AML-193 (cell line): ENCODE data around the gene ERF.

ENCODE experiments used
- DNase-seq, 2 experiments: peaks; one replicate each; lab custom pipeline; 2025; lab: John Stamatoyannopoulos, UW

The ERF gene

DNA sequence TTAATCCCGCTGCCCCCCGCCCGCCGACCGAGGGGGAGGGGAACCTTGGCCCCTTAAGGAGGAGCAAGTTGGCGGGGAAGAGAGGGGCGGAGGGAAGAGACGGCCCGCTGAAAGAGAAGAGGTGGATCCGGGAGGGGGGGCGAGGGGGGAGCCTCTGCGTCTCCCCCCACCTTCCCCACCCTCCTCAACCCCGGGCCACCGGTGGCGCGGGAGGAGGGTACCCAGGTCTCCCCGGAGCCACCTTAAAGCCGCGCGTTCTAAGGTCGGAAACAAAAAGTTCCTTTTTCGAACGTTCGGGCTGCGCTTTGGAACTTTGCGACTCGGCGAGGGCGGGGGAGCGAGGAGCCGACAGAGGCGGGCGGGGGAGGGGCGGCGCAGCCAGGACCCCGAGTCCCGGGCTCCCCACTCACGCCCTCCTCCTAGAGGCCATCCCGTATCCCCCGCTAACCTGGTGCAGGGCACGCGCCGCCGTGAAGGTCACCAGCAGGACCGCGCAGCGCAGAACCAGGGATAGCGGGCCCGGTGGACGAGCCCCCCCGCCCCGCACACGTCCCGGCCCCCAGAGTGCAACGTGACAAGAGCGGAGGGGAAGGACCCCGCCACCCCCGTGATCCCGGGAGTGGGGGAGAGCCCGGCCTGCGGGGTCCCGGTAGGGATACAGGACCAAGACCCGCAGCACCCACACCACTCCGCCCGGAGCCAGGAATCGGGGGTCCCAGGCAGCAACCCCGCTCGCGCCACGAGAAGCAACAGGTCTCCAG is 659 bp downstream of the ERF start:
- peak; percentile 47 to 62 for DNase-seq

DNA sequence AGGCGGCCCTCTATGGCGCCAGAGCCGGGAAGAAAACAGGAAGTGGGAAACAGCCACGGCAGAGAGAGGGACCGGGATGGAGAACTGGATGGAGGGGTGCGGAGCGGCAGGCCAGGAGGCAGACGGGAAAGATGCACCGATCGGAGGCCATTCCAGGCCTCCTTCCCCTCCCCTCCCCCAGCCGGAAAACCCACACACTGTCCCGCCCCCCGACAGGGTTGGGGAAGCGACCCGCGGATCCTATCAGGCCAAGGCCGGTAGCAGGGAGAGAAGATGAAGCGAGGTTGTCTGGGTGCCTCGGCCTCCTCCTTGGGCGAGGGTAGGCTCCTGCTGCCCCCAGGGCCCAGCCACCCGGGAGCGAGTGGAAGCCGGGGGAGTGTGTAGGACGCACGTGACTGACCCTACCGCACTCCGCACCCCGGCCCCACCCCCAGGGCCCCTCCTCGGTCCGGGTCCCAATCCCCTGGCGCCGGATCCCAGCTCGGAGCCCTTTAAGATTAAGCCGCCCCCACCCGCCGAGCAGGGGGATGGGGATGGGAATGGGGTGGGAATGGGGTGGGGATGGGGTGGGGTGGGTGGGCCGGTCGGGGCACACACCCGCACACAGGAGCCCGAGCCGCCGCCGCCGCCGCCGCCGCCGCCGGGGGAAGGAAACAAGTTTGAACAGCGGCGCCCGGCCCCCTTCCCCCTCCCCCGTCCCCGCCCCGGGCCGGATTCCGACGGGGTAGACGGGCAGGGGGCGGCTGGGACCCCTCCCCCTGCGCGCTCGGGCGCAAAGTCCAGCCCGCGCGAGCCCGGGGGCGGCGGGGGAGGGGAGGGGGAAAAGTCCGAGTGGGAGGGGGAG is 1.5 kb downstream of the ERF start:
- DNase-seq = peak in 1 of 2 experiments; percentile 27

DNA sequence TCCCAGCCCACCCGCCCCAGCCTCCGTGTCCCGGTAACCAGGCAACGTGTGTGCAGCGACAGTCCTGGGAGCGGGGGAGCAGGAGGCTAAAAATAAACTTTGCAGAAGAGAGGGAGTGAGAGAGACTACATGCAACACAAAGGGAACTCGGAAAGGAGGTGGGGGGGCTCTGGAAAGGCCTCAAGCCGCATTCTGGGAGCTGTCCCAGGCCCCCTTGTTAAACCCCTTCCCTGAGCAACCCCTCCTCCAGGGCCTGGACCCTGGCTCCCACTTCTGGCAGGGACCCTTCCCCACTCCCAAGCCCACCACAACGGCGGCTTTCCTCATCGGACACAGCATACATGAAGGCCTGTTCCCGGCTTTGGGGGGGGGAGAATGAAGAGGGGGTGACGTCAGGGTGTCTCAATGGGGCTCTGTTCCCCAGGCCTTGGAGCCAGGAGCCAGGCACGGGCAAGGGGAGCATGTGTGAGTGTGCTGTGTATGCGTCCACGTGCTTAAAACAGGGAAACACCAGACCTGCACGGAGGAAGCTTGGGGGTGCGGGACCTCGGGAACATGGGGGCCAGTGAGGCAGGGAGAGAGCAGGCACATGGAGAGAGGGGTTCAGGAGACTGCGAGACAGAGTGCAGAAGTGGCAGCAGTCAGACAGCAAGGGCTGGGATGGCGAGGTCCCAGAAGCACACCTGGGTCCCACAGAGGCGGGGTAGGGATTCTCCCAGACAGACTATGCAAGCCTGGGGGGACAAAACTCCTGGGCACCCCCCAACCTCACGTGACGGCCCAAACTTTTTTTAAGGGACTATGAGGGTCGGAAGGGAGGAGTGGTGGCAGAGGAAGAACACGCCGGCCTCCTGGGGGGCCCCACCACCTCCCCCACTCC is 2.3 kb downstream of the ERF start:
- no peak for DNase-seq

DNA sequence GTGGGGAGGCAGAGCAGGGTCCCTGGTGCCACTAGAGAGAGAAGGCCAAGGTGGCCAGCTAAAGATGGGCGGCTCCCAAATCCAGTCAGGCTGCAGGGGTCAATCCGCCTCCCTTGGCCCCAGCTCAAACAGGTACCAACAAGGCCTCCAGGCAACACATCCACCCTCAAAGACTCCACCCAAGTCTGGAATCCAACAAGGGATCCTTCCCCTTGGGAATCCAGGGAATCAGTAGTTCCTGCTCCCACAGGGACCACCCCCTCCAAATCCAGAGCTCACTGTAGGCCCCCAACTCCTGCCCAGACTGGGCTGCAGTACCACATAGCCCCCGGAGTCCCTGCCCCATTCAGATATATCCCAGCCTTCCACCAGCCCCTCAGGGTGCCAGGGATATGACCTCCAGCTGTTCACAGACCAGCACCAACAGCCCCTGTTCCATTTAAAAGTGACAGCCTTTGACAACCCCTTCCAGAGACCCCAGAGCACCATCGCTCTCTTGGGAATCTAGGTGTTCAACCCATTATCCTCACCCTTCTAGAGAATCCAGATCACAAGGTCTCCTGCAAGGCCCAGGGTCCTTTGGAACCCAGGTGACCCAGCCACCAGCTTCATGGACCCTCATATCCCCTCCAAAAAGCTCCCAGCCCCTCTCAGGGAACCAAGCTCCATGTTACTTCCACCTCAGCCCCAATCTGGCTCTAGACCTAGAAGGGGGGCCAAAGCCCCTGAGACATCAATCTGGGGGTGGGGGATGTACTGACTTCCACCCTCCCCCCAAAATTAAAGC is 3.2 kb downstream of the ERF start:
- no peak for DNase-seq

DNA sequence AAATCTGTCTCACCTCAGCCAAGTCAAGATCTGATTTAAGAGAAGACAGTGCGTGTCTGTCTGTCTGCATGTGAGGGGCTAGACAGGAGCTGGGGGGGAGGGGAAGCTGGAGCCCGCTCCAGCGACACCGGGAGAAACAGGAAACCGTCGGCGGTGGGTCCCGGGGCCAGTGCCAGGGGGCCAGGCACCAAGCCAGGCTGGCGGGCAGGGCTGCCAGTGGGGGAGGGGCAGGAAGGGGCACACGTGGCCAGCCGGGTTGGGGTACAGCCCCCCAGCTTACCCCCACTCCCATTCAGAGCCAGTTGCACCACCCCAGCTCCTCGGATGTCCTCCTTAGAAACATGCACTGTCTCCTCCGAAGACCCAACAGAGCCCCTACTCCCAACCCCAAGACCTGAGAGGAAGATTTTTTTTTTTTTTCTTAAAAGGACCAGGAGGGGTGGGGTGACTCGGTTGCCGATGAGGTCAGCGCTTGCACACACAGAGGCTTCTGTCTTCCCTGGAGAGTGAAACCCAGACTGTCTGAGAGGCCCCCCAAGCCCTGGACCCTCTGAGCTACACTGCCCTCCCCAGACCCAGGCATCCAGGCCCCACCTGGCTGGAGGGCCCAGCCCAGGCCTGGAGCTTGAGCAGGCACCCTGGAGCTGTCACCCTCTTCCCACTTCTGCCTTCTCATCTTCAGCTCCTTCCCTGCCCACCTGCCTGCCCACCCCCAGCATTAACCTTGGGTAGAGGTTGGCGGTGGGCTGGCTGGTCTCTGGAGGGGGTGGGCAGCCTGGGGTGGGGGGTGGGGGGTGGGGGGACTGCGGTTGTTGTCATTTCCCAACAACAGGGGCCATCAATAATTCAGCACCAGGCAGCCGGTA is 4.0 kb downstream of the ERF start:
- DNase-seq = no peak

DNA sequence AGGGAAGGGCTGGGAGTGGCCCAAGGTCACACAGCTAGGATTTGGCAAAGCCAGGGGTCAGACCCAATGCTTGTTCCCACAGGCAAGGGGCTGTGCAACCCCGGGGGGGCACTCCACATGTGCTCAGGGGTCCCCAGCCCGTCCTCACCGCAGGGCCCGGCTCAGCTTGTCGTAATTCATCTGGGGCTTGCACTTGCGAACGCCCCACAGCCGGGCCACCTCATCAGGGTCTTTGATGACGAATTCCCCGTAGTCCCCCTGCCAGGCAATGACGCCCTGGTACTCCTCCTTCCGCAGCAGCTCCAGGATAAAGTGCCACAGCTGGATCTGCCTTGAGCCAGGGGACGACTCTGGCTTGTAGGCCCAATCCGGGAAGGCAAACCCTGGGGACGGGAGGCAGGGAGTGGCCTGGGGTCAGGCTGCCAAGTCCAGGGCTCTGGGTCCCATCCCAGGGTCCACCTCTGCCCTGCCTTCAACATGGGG is 4.7 kb downstream of the ERF start:
- no peak for DNase-seq

DNA sequence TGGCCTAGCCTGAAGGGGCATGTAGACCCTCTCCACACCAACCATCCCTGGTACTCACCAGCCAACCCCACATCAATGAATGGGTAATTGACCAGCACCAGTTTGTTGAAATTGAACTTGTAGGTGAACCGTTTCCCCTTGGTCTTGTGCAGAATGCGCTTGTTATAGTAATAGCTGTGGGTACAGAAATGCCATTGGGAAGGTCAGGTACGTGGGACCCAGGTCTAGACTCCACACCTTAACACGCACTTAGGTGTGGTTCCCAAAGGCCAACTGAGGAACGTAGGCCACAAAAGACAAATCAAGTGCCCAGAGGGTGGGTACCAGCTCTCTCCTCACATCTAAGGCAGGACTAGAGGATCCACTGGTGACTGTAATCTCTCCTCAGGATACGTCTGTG is 5.2 kb downstream of the ERF start:
- DNase-seq = no peak

DNA sequence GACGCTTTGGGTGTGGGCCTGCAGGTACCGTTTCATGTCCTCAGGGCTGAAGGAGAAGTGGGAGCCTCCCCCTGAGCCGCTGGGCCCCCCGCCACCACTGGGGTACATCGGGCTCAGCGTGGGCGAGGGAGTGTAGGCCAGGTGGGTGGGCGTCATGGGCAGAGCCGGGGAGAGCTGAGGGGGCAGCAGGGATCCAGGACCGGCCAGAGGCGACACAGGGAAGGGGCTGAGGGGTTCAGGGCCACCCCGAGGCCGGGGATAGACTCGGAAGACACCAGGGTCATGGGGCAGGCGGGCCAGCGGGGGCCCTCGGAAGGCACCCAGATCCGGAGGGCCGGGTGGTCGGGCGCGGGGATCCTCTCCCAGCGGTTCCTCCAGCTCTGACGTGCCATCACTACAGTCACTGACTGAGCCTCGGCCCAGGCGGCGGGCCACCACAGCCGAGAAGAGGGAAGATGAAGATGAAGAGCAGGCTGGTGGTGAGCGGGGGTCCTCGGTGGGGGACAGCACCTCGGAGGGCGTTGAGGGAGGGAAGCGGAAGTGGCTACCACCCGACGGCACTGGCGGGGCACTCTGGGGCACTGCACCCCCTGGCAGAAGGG is 5.7 kb downstream of the ERF start:
- DNase-seq = no peak

DNA sequence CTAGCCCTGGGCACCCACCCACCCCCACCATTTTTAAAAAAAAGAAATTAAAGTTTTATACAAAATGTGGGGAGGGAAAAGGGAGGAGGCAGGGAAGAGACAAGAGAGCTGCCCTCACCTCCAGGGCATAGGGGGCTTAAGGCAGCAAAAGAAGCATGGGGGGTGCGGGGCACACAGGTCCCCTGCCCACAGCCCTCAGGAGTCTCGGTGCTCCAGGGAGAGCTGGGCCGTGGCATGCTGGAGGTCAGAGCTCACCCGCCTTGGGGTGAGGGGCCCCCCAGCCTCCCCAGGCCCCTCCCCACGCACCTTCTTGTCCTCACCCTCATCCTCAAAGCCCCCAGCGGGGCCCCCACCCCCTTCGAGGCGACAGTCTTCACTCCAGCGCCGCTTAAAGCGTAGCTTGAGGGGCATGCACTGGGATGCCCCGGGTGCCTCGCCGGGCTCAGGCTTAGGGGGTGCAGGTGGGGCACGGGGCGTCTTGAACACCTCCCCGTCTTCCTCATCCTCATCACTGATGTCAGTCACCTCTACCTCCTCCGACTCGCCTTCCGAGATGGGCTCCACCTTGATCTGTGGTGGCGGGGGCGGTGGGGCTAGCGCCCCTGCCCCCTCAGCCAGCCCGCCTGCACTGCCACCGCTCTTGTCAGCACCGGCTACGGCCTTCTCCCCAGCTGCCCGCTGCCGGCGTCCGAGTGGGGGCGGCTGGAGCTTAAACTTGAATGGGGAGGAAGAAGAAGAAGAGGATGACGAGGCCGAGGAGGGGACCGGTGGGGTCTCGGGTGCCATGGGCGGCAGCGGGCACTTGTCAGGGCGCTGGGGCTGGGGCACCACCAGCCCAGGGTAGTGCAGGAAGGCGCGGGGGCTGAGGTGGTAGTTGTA is 6.4 kb downstream of the ERF start:
- DNase-seq = no peak

DNA sequence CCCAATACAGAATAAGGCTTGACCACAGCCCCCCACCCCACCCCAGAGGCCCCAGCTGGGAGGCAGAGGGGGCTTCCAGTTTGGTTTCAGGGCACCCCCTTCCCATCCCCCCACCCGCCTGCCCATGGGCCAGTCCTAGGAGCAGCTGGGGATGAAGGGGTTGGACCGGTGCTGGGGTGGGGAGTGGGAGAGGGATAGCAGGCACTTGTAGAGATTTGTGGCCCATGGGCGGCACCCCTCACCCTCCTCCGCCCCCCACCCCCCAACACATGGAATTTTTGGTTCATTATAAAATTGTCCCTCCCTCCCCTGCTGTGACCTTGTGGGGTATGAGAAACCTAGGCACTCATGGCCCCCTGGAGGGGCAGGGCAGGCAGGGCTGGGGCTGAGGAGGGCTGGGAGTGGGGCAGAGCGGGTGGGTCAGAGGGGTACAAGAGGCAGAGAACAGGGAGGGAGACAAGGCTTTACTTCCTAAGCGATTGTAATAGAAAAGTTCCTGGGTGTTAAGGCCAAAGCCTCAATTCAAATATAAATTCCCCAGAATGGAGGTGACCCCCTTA is 7.2 kb downstream of the ERF start:
- no peak for DNase-seq

DNA sequence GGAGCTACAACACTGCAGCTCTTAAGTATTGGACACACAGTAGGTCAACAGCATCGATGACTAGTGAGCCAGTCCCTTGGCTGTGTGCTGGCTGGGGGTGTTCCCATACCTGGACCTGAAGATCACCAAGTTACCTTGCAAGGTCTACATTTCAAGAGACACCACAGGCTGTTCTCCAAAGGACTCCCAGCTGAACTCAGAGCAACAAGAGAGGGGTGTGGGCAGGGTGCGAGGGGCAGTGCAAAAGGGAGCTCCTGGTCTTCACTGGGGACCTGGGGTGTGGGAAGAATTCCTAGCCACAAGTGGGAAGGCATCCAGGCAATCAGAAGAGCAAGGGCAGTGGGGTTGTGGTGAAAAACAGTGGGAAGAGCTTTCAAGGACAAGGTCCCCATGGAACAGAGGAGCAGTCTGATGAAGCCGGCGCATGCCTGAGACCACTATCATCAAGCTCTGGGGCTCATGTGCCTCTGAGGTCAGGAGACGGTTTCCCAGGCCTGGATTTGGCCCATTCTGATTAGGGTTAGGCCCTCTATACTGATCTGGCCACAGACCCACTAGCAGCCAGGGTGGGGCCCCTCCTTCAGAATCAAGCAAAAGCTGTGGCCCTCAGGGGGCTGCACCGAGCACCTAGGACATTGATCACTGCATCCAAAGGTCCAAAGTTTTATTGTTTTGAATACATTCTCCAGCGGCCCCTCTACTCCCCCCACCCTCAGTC is 7.8 kb downstream of the ERF start:
- DNase-seq = no peak

DNA sequence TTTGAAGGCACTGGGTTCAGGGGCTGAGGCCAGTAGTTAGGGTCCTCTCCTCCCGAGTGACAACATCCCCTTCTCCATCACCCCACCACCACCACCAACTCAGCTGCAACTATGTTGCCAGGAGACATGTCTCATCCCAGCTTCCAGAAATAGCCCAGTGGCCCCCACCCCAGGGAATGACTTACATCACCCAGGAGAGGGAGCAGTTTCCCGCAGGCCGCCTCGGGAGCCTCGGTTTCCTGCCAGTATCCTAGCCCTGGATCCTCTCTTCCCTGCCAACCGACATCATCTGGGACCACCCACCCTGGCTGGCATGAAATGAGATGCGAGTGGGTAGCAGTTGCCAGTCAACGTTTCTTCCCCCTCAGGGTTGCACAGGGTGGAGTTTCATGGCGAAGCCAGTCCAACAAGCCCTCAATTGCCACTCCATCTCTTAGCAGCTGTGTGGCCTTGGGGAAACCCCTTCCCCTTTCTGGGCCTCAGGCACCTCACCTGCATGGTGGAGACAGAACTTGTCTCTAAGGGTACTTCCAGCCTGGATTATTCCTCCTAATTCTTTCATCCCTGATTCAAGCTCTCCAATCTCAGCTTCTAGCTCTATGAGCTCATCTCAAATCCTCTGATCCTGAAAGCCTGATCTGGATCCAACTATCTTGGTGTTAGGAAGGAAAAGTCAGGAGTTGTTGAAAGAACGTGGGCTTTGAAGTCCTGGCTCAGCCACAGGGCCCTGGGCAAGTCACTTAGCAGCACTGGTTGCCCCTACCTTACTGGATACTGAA is 8.6 kb downstream of the ERF start:
- DNase-seq = no peak

DNA sequence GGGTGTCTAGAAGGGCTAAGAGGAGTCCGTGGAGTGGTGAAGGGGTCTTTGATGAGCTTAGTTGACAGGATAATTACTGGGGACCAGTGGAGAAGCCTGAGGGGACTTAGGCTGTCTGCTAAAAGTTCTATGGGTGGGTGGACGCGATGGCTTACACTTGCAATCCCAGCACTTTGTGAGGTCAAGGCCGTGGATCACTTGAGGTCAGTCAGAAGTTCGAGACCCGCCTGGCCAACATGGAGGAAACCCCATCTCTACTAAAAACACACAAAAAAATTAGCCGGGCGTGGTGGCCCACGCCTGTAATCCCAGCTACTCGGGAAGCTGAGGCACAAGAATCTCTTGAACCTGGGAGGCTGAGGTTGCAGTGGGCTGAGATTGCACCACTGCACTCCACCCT is 9.7 kb downstream of the ERF start:
- no peak for DNase-seq

DNA sequence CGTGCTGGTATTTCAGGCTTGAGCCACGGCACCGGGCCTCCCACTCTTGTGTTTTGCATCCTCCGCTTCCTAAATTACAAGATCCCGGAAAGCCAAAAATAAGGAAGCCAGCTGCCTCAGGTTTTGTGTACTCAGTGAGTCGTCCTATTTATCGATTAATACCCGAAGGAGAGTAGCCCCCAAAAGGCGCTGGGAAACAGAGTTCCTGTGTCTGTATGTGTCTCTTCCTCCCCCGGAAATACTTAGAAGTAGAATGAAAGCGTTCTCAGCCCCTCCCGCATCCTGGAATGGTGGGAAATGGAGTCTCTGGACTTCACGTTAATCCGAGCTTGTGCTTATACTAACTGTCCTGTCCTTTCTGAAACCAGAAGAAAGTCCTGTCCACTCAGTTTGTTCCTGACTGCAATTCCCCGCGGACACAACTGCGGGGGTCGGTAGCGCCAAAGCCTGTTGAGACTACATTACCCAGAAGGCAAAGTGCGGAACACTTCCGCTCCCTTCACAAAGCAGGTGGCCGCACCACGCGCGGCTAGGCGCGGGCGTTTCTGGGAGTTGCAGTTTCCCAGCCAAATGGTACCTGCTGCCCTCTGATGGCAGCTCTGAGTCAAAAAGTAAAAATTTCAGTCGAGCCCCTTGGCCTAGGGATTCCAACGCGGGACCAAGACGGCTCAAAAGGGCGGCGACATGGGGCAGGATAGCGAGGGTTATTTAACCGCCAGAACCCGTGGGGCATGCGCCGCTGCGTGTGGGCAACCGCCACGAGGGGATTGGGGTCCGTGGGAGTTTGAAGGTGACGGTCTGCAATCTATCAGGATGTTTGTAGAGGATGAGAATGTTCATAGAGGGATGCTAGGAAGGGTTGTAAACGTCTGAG is 10.3 kb downstream of the ERF start:
- peak; percentile 94 to 95 for DNase-seq

DNA sequence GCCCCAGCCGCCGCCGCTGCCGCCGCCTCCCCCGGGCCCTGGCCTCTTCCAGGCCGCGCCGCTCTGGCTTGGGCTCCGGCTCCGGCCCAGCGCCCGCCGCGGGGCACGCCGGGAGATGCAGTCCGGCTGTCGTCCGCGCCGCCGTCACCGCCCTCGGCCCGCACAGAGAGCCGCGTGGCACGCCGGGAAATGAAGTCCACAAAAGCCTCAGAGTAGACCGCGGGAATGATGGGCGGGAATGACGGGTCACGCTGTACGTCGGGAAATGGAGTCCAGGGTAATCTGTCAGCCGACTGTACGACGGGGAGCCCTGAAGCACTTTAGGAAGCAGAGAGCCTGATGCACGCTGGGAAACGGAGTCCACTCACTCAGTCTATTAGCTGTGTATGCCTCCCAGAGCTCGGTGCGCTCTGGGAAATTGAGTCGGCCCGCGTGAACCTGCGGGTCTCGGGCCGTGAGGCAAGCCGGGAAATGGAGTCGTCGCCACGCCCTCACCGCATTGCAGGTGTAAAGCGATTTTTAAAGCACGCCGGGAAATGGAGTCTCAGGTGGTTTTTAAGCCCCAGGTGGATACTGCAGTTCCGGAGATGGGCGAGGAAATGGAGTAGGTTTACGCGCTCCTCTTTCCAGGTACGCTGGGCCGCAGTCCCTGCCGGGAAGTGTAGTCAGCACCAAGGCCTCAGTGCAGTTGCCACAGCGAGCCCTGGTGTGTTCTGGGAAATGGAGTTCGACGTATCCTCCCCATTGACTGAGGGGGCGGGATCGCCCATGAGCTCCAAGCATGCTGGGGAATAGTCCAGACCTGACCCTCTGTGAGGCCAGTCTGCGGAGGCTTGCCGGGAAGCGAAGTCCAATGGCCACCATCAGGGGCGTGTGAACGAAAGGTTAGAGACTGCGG is 12.2 kb downstream of the ERF start, which contains the start of gene GSK3A:
Gene GSK3A (minus strand): TSS at position 91 of the 898 bp plus-strand sequence. CDS start 137 bp downstream, outside the sequence.
- peak; percentile 96 to 97 for DNase-seq
